Testis (tissue), 3 donors: Measurements from ENCODE around the gene CSF2. TPM values are rescaled to one million over a fixed set of nuclear protein-coding genes. Genes with fewer than 3 reads are reported as not detected.

Source experiments
- DNase-seq: peaks from one replicate; pipeline ENCODE4 v3.0.0-alpha.2; 2019
- H3K27ac ChIP-seq, 2 donors: fragments of 200-600 bp; sonication (generic); one replicate each; pipeline ENCODE4 v1.5.1; 2019
- H3K27me3 ChIP-seq: fragments of 200-600 bp; sonication (generic); one replicate; pipeline ENCODE4 v1.5.1; 2019
- H3K36me3 ChIP-seq: fragments of 200-600 bp; sonication (generic); one replicate; pipeline ENCODE4 v1.5.1; 2017; ENCODE audit warnings: low read depth; ENCODE audit errors: missing control alignments
- H3K4me1 ChIP-seq: fragments of 200-600 bp; sonication (generic); one replicate; pipeline ENCODE4 v1.5.1; 2019
- H3K4me3 ChIP-seq, 2 donors: fragments of 200-600 bp; sonication (generic); one replicate each; pipeline ENCODE4 v1.5.1; 2017 to 2019
- H3K9me3 ChIP-seq: fragments of 200-600 bp; sonication (generic); one replicate; pipeline ENCODE4 v1.5.1; 2017
- POLR2A ChIP-seq: fragments of 450-650 bp; IDR thresholded peaks from one replicate; pipeline ENCODE4 v1.6.1; 2017; ENCODE audit warnings: antibody characterized with exemption, mild to moderate bottlenecking, moderate library complexity
- WGBS, 2 donors: methylation state at CpG; one replicate each; pipeline ENCODE4 v1.1.5; 2018; 5-methylcytosine and 5-hydroxymethylcytosine counted together
- intact Hi-C: fragments of 100-400 bp; cut with DNase I; formaldehyde crosslinking; loops from one replicate; pipeline ENCODE4 v1.15.1; 2023; ENCODE audit warnings: low total_unique reads
- polyA plus RNA-seq: library from polyadenylated mRNA; stranded (reverse); fragments of 350-450 nt; fragmentation: Illumina TruSeq; extraction: RNeasy Lipid Tissue Mini Kit (QIAGEN cat#74804); gene quantifications from one replicate; pipeline ENCODE4 v1.2.3, GENCODE V29; 2014; ENCODE audit warnings: low read depth, low replicate concordance; ENCODE audit not compliant: insufficient read depth
- total RNA-seq, 2 donors: library from RNA; depleted of rRNA; stranded (reverse); fragments of >200 nt; gene quantifications; one replicate each; pipeline ENCODE4 v1.2.3, GENCODE V29; 2016
- TF ChIP-seq, protein P1 (sequence below), 3 experiments: fragments of 450-650 bp in 2 of 3; fragments of 200-600 bp in 1 of 3; sonication (generic) in 1 of 3; IDR thresholded peaks; one replicate each; pipeline ENCODE4 v1.5.1; 2016 to 2019; ENCODE audit warnings: antibody characterized with exemption in 3 of 3, mild to moderate bottlenecking in 2 of 3, moderate library complexity in 1 of 3

Gene CSF2
- total and polyA plus RNA-seq, 3 donors from 2014 or later: not detected

DNA sequence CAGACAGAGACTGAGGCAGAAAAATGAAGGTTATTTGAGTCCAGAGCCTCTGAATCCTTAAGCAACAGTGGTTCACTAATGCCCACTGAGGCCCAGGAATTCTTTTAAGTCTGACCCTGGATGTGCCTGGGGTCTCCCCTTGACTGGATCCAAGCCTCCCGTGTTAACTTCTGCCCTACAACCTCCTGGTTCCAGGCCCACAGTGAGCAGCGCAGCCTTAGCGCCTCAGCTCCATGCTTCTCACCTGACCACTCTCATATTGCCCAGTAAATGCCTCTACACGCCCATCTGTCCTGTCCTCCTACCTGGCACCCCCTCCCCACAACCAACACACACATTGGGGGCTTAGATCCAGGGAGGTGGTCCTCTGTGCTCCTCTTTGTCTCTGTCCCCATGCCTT is 6.7 kb upstream of the CSF2 start:
- 87 to 92% methylated on average over 4 of the region's 4 CpGs for WGBS, 2 donors
- intact Hi-C loops: no loop called here
- H3K27me3 ChIP-seq: no peaks in the 10 kb centered on the region
- H3K4me3 ChIP-seq: no peak overlapping the region
- no peaks in the 10 kb centered on the region for H3K9me3 ChIP-seq
- no peaks in the 10 kb centered on the region for H3K4me1 ChIP-seq
- TF ChIP-seq POLR2A: no peak
- TF ChIP-seq, protein P1, sequence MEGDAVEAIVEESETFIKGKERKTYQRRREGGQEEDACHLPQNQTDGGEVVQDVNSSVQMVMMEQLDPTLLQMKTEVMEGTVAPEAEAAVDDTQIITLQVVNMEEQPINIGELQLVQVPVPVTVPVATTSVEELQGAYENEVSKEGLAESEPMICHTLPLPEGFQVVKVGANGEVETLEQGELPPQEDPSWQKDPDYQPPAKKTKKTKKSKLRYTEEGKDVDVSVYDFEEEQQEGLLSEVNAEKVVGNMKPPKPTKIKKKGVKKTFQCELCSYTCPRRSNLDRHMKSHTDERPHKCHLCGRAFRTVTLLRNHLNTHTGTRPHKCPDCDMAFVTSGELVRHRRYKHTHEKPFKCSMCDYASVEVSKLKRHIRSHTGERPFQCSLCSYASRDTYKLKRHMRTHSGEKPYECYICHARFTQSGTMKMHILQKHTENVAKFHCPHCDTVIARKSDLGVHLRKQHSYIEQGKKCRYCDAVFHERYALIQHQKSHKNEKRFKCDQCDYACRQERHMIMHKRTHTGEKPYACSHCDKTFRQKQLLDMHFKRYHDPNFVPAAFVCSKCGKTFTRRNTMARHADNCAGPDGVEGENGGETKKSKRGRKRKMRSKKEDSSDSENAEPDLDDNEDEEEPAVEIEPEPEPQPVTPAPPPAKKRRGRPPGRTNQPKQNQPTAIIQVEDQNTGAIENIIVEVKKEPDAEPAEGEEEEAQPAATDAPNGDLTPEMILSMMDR (IDR thresholded peaks at IDR 0.05): no peak
- no peak for DNase-seq
- no peaks in the 10 kb centered on the region for H3K36me3 ChIP-seq
- H3K27ac ChIP-seq: no peak overlapping the region

DNA sequence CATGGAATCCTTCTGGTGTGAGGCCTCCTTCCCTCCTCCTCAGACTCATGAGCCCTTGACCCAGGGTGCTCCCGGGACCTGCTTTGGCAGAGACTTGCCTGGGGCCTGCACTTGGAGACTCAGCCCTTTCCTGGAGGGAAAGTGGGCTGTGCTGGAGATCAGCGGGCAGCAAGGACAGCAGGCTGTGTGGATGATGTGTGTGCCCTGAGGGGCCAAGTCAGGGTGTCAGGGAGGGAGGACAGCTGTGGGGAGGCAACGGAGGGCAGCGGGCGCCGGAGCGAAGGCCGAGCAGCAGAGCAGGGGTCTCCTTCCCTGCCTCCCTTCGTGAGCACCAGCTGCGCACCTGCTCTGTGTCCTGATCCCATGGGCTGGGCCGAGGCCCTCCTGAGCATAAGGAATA is 6.1 kb upstream of the CSF2 start:
- DNase-seq: no peak
- TF ChIP-seq, protein P1 (IDR thresholded peaks at IDR 0.05): no peak
- Histone ChIP-seq H3K4me1 (no peaks in the 10 kb centered on the region), H3K9me3 (no peaks in the 10 kb centered on the region), H3K36me3 (no peaks in the 10 kb centered on the region), H3K27ac (no peak overlapping the region), H3K27me3 (no peaks in the 10 kb centered on the region), H3K4me3 (no peak overlapping the region)
- WGBS, 2 donors: 80% methylated on average over 9 to 11 of the region's 11 CpGs
- intact Hi-C loops: no loop called here

DNA sequence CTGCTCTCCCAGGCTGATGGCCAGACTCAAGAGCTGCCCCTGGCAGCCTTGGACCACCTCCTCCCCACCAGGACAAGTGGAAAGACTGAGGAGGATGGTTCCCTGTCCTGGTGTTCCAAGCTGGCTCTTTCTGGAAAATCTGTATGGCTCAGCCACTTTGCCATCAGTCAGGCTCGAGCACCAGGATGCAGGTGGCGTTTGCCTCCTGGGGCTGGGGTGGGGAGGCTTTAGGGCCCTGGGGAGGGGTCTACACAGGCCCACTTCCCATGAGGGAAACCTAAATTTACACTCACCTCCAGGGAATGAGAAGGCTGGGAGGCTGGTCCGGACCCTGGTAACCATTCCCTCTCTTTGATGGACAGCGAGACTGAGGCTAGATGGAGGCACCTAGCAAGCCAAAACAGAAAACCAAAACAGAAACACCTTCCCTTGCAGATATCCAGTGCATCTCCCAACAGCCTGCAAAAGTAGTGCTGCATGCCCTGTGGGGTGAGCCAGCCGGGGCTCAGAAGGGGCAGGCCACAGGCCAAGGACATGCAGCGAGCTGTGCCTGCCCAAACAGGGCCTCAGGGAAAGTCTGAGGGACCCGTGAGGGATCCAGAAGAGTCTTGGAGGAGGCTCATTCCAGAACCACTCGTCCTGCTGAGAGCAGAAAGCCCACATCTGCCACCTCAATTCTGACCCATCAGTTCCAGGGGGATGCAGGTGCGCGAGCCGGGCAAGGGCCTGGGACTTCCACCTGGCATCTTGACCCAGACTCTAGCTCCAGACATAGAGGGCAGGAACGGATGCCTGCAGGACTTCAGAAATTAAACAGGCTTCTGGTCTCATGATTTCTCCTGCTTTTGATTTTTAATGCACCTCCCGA is 5.4 kb upstream of the CSF2 start:
- no peaks in the 10 kb centered on the region for H3K9me3 ChIP-seq
- DNase-seq: no peak
- TF ChIP-seq POLR2A: no peak
- TF ChIP-seq, protein P1 (IDR thresholded peaks at IDR 0.05): no peak
- no peaks in the 10 kb centered on the region for H3K36me3 ChIP-seq
- intact Hi-C loops: no loop called here
- H3K4me1 ChIP-seq: no peaks in the 10 kb centered on the region
- 82 to 88% methylated on average over 10 to 13 of the region's 13 CpGs for WGBS, 2 donors
- H3K4me3 ChIP-seq: no peak overlapping the region
- no peaks in the 10 kb centered on the region for H3K27me3 ChIP-seq
- H3K27ac ChIP-seq: no peak overlapping the region

DNA sequence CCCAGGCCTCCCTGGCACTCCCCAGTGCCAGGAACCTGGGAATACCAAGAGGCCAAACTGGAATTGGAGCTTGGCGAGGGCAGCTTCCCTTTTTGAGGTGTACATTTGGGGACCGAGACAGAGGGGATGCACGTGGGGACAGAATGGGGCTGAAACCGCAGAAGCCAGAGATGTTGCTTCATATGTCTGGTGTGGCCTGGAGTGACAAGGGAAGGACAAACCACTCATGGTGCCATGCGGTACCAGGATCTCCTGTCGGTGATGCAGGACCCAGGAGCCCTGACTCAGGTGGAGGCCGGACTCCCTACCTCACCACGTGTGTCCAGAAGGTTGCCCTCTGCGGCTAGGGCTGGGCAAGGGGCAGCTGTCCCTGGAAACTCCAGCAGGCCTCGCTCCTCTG is 4.0 kb upstream of the CSF2 start:
- Histone ChIP-seq H3K27me3 (no peaks in the 10 kb centered on the region), H3K9me3 (no peaks in the 10 kb centered on the region), H3K27ac (no peak overlapping the region), H3K36me3 (no peaks in the 10 kb centered on the region), H3K4me3 (no peak overlapping the region), H3K4me1 (no peaks in the 10 kb centered on the region)
- 87 to 90% methylated on average over 9 to 10 of the region's 10 CpGs for WGBS, 2 donors
- TF ChIP-seq POLR2A: no peak
- TF ChIP-seq, protein P1 (IDR thresholded peaks at IDR 0.05): no peak
- intact Hi-C loops: no loop called here
- DNase-seq: no peak

DNA sequence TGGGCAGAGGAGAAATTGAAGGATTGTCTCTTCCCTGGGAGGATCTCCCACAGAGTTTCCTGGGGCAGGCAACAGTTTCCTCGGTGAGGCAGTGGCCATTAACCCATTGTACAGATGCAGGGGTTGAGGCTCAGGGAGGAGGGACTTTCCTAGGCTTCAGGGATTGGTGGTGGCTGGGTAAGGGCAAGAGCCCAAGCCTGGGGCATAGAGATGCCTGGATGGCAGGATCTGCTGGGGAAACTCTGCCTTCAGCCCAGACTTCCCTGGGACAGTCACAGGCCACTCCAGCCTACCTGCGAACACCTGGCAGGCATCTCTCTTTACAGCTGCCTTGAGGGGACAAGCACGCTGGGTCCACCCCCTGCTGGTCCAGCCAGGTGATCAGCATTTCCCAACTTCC is 3.6 kb upstream of the CSF2 start:
- no peak overlapping the region for H3K4me3 ChIP-seq
- TF ChIP-seq, protein P1 (IDR thresholded peaks at IDR 0.05): no peak
- no peak for TF ChIP-seq POLR2A
- H3K4me1 ChIP-seq: no peaks in the 10 kb centered on the region
- no peaks in the 10 kb centered on the region for H3K36me3 ChIP-seq
- WGBS, 2 donors: 100% methylated on average over 1 to 3 of the region's 3 CpGs
- H3K27ac ChIP-seq: no peak overlapping the region
- intact Hi-C loops: no loop called here
- no peaks in the 10 kb centered on the region for H3K27me3 ChIP-seq
- DNase-seq: no peak
- H3K9me3 ChIP-seq: no peaks in the 10 kb centered on the region
